ENCODE measurements around the gene NDUFS8.

Gene NDUFS8

DNA sequence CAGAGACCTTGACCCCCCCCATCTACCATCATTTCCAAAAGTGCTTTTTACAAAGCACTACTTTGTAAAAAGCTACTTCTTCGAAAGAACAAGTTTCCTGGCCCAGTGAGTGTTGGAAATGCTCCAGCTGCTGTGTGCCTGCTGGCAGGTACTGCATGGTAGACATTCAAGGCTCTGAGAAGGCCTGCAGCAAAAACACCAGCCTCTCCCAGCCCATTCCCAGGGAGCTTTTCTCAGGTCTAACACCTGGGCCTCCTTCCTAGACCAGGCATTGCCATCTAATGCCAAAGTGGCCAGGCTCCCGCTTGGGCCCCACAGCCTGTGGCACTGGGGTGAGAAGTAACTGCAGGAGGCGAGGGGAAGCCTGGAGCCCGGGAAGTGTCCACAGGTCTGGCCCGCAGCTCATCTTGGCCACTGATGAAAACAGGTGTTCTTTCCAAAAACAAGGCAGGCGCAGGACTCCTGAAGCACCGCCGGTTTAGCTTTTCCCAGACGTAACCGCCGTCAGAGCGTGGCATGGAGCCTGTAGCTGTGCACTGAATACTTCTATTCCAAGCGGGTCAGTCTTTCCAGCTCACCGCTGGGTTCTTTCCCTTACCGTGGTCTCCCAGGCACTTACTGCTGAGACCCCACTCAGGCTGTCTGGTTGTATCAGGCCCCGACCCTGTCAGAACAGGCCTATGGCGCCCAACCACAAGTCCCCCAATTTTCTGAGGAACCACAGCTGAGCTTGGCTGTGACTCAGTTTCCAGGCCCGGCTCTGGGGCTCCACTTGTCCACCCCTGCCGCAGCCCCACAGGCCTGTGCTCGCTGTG, 7.1 kb downstream of the NDUFS8 start:
- peak in 1 of 2 experiments; percentile 59 for DNase-seq

DNA sequence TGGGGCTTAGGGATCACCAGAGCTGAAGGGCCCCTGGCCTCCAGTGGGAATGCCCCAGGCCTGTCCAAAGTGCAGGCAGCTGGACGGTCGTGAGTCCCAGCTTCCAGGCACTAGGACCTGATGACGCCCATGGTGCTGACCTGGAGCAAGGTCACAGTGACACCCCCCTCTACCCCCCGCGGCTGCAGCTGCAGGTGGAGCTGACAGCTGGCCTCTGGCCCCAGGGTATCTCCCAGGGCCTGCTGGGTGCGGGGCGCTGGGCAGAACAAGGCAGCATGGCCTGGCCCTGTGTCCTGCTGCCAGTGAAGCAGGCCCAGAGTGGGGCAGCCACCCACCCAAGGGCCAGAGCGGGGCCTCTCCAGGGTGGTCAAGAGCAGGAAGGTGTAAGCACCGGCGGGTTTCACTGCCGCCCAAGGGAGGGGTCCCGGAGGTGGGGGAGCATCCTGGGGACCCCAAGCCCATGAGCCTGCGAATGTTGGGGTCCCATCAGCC, 7.8 kb downstream of the NDUFS8 start:
- DNase-seq, result no peak

- DNase-seq, result no peak
Measured at GRCh38 chr11:68038718-68039525, 8.4 kb downstream of the NDUFS8 start, which contains the start of gene TCIRG1. TCIRG1 (plus strand) TSS chr11:68039025; CDS start chr11:68041272, 2,247 bp downstream.

- DNase-seq, result no peak
Measured at GRCh38 chr11:68039526-68040086, 9.1 kb downstream of the NDUFS8 start.

DNA sequence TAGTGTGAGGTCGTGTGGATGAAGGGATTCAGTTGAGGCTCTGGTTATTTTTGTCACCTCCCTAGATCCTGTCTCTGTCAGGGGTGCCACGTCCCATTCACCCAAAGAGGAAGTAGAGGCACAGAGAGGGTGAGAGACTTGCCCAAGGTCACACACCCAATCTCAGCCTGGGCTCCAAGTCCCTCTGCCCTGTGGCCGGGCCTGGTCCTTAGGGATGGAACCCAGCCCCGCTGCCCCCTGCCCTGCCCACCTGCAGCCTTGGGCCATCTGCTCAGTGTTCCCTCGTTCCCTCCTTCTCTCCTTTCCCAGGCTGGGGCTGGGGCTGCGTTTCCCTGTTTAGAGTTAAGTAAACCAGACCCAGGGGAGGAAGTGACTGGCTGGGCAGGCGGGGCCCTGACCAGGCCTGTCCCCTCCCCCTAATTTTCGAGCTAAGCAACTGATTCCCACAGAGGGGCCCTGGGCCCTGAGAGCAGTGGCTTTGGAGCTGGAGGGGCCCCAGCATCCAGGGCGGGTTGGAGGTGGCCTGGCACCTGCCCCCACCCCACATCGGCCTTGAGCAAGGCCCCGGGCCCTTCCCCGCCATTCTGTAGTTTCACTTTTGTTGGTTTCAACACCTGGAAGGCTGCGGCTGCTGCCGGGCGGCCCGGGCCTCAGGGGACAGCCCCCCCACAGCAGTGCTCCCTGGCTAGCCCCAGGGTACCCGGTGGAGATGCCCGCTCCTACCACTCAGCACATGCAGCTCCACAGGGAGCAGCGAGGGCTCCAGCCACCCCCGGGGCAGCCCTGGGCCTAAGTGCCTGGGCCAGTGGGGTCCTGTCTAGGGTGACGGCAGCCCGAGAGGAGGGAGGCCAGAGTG, 9.8 kb downstream of the NDUFS8 start:
- peak; percentile 54 to 56 for DNase-seq

DNA sequence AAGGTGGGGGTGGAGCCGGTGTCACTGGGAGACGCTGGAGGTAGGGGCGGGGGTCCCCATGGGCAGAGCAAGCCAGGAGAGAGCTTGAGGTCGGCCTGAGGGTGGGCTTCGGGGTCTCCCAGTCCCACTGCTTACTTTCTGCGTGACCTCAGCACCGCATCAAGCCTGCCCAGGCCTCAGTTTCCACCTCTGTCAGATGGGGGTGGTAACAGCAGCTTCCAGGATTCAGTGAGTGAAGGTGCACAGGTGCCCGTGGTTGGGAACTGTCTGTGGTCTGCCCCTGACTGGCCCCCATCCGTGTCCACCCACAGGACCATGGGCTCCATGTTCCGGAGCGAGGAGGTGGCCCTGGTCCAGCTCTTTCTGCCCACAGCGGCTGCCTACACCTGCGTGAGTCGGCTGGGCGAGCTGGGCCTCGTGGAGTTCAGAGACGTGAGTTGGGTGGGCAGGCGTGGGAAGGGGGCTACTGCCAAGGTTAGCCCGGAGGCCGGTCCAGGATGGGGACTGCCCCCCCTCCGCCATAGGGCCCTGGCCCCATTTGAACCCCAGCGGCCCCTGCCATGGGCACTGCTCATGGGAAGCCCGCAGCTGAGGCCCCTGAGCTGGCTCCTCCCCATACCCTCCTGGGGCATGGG, 10.6 kb downstream of the NDUFS8 start:
- no peak for DNase-seq

DNA sequence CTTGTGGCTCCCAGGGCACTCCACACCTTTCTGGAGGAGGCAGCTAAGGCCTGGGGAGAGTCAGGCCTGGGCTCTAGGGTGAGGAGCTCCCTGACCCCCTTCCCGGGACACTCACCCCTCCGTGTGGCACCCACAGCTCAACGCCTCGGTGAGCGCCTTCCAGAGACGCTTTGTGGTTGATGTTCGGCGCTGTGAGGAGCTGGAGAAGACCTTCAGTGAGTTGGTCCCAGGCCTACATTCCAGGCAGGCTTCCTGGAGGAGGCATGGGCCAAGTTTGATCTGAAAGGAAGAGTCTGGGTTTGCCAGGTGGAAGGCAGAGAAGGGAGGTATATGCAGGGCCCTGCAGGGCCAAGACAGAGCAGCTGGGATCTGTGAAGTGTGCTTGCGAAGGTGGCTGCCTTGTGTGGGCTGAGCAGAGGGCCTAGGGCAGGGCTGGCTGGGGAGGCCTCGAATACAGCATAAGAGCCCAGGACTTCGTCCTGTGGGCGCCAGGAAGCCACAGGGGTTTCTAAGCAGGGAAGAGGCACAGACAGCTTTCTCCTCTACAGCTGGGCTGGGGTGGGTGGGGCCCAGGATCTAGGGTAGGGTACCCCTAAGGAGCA, 11.2 kb downstream of the NDUFS8 start:
- DNase-seq, result no peak

GRCh38 chr11:68042219-68043028, 11.9 kb downstream of the NDUFS8 start:
- no peak for DNase-seq

GRCh38 chr11:68043029-68043348, 12.5 kb downstream of the NDUFS8 start:
- DNase-seq, result peak; percentile 37

DNA sequence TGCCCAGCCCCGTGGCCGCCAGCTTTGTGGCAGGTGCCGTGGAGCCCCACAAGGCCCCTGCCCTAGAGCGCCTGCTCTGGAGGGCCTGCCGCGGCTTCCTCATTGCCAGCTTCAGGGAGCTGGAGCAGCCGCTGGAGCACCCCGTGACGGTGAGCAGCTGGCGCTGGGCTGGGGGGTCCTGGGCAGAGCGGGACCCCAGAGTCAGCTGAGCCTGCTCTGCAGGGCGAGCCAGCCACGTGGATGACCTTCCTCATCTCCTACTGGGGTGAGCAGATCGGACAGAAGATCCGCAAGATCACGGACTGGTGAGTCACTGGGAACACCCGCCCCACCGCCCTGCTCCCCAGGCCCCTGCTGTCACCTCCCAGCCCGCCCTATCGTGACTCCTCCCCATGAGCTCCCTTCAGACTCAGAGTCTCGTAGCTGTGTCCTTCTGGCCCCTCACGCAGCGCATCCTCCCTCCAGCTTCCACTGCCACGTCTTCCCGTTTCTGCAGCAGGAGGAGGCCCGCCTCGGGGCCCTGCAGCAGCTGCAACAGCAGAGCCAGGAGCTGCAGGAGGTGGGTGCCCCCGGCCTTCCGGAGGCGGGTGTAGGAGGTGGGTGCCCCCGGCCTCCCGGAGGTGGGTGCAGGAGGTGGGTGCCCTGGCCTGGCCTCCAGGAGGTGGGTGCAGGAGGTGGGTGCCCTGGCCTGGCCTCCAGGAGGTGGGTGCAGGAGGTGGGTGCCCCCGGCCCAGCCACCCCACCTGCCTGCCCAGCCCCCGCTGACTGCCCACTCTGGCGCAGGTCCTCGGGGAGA, 13.1 kb downstream of the NDUFS8 start:
- DNase-seq, result peak; percentile 93 to 94

DNA sequence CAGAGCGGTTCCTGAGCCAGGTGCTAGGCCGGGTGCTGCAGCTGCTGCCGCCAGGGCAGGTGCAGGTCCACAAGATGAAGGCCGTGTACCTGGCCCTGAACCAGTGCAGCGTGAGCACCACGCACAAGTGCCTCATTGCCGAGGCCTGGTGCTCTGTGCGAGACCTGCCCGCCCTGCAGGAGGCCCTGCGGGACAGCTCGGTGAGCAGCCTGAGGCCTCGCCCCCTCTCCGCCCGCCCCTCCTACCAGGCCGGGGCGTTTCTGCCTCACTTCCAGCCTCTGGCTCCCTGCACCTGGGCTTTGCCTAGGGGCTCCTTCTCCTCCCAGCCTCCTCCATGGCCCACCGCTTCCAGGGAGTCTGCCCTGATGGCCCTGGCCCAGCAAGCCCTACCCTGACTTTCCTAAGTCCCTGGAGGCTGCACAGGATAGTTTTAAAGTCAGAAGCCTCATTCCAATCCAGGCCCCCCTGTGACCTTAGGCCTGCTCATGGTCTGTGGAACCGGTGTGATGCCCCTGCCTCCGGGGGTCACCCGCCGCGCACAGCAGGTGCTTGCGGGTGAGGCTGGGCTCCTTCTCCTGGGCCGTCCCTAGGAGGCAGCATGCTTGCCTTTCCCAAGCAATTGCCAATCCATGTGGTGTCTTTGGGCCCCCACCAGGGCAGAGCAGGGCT, 13.8 kb downstream of the NDUFS8 start:
- DNase-seq, result peak in 1 of 2 experiments; percentile 11

GRCh38 chr11:68044898-68045351, 14.4 kb downstream of the NDUFS8 start:
- DNase-seq, result no peak

GRCh38 chr11:68047437-68048290, 17.2 kb downstream of the NDUFS8 start:
- DNase-seq, result no peak

DNA sequence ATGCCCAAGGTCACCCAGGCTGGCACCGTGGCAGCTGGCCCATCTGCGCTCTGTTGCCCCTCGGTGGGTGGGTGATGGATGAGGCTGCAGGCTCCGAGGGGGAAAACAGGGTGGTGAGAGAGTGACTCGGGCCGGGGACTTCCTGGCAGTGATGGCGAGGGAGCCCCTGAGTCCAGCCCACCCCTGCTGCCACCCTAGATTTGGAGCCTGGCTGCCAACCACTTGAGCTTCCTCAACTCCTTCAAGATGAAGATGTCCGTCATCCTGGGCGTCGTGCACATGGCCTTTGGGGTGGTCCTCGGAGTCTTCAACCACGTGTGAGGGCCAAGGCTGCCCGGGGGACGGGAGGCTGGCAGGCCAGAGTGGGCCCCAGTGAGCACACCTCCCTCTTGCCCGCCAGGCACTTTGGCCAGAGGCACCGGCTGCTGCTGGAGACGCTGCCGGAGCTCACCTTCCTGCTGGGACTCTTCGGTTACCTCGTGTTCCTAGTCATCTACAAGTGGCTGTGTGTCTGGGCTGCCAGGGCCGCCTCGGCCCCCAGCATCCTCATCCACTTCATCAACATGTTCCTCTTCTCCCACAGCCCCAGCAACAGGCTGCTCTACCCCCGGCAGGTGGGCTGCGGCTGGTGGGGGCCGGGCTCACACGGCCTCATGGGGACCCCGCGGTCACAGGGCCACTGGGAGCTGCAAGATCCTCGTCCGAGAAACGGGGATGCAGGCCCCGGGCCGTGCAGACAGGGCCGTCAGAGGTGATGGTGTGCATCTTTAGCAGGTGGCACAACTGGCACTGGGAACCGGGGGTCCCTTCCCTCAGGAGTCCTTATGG, 18.4 kb downstream of the NDUFS8 start:
- DNase-seq, result no peak

DNA sequence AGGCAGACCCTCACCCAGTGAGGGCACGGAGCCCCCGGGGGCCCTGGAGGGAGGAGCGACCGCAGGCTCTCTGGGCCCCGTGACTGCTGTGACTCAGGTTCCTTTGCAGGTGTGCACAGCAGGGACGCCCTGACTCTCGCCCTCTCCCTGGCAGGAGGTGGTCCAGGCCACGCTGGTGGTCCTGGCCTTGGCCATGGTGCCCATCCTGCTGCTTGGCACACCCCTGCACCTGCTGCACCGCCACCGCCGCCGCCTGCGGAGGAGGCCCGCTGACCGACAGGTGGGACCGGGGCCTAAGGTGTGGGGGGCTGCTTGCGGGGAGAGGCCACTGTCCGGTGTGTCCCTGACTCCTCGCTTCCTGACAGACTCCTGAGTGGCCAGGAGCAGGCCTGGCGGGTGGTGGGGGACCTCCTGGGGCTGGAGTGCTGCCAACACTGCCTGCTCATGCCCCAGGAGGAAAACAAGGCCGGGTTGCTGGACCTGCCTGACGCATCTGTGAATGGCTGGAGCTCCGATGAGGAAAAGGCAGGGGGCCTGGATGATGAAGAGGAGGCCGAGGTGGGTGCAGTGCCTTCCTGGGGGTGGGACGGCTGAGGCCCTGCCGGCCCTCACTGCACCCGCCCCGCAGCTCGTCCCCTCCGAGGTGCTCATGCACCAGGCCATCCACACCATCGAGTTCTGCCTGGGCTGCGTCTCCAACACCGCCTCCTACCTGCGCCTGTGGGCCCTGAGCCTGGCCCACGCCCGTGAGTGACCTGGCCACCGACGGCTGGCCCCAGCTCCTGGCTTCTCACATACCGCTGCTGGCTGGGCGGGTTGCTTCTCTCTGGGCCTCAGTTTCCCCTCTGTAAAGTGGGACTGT, 19.3 kb downstream of the NDUFS8 start:
- no peak for DNase-seq

DNA sequence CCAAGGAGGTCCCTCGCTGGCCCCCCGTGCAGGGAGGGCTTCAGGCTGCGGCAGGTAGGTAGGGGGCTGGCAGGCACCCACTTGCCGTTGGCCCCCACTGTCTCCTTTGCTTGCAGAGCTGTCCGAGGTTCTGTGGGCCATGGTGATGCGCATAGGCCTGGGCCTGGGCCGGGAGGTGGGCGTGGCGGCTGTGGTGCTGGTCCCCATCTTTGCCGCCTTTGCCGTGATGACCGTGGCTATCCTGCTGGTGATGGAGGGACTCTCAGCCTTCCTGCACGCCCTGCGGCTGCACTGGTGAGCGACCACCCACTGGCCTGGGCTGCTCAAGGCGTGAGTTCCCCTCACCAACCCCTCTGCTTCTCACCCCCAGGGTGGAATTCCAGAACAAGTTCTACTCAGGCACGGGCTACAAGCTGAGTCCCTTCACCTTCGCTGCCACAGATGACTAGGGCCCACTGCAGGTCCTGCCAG, 19.9 kb downstream of the NDUFS8 start:
- no peak for DNase-seq

All from Kasumi-1 (cell line).